WTC11 (cell line): ENCODE data around the gene MICAL1. TPM values are rescaled to one million over a fixed set of nuclear protein-coding genes. Genes with fewer than 3 reads are reported as not detected.

ENCODE experiments used
- ATAC-seq: fragments of 200-7000 bp; cut with Tn5 transposase; 2 replicates; pipeline ENCODE4 v1.10.0; 2021; ENCODE audit warnings: mild to moderate bottlenecking, moderate library complexity
- CTCF ChIA-PET: fragments of 300-600 bp; sonication (Branson Sonifier 250); formaldehyde crosslinking; loops from one replicate; lab custom pipeline; 2021; ENCODE audit warnings: antibody characterized with exemption; lab: Charles Lee
- POLR2A ChIA-PET: fragments of 350-600 bp; sonication (Branson Sonifier 250); formaldehyde crosslinking; loops from one replicate; lab custom pipeline; 2021; ENCODE audit warnings: antibody characterized with exemption; lab: Charles Lee
- DNase-seq: peaks from one replicate; pipeline ENCODE4 v3.0.0; 2021; ENCODE audit warnings: low spot score
- H3K27ac Mint-ChIP-seq: 2 replicates; pipeline ENCODE4 v1.8.0; 2021; ENCODE audit warnings: mixed read lengths
- H3K27me3 Mint-ChIP-seq: 2 replicates; pipeline ENCODE4 v1.8.0; 2021; ENCODE audit warnings: low read depth, mild to moderate bottlenecking, moderate library complexity, mixed read lengths
- H3K36me3 Mint-ChIP-seq: 2 replicates; pipeline ENCODE4 v1.8.0; 2021; ENCODE audit warnings: mixed read lengths
- H3K4me1 Mint-ChIP-seq: 2 replicates; pipeline ENCODE4 v1.8.0; 2022; ENCODE audit warnings: mixed read lengths
- H3K4me3 Mint-ChIP-seq: 2 replicates; pipeline ENCODE4 v1.8.0; 2021; ENCODE audit warnings: mild to moderate bottlenecking, moderate library complexity, mixed read lengths
- H3K9me3 Mint-ChIP-seq: 2 replicates; pipeline ENCODE4 v1.8.0; 2021; ENCODE audit warnings: mixed read lengths
- FOXK1 ChIP-seq: sonication (generic); formaldehyde crosslinking; IDR thresholded peaks from 2 replicates; pipeline ENCODE4 v1.8.0; 2022; ENCODE audit warnings: mild to moderate bottlenecking, moderate library complexity, missing genetic modification reagents
- FOXP1 ChIP-seq: sonication (generic); formaldehyde crosslinking; IDR thresholded peaks from 2 replicates; pipeline ENCODE4 v1.8.0; 2022; ENCODE audit warnings: missing genetic modification reagents, mild to moderate bottlenecking, moderate library complexity, borderline replicate concordance
- GABPB1 ChIP-seq: sonication (generic); formaldehyde crosslinking; IDR thresholded peaks from 2 replicates; pipeline ENCODE4 v1.8.1; 2023; ENCODE audit warnings: mild to moderate bottlenecking, missing genetic modification reagents
- JUN ChIP-seq: sonication (generic); formaldehyde crosslinking; IDR thresholded peaks from 2 replicates; pipeline ENCODE4 v1.8.0; 2023; ENCODE audit warnings: mild to moderate bottlenecking, missing genetic modification reagents
- MYBL2 ChIP-seq: sonication (generic); formaldehyde crosslinking; IDR thresholded peaks from 2 replicates; pipeline ENCODE4 v1.8.1; 2023; ENCODE audit warnings: mild to moderate bottlenecking, moderate library complexity, missing genetic modification reagents
- NFYB ChIP-seq: sonication (generic); formaldehyde crosslinking; conservative IDR thresholded peaks from 2 replicates; pipeline ENCODE4 v1.8.0; 2022; ENCODE audit warnings: low read depth, missing genetic modification reagents
- SP1 ChIP-seq: sonication (generic); formaldehyde crosslinking; conservative IDR thresholded peaks from 2 replicates; pipeline ENCODE4 v1.8.1; 2022; ENCODE audit warnings: missing genetic modification reagents
- ZNF219 ChIP-seq: sonication (generic); formaldehyde crosslinking; IDR thresholded peaks from 2 replicates; pipeline ENCODE4 v1.8.0; 2023; ENCODE audit warnings: missing genetic modification reagents, mild to moderate bottlenecking, borderline replicate concordance
- ZNF263 ChIP-seq: sonication (generic); formaldehyde crosslinking; IDR thresholded peaks from 2 replicates; pipeline ENCODE4 v1.8.1; 2022; ENCODE audit warnings: low read depth, mild to moderate bottlenecking, moderate library complexity, missing genetic modification reagents
- ZNF317 ChIP-seq: sonication (generic); formaldehyde crosslinking; IDR thresholded peaks from 2 replicates; pipeline ENCODE4 v1.8.1; 2023; ENCODE audit warnings: low read depth, mild to moderate bottlenecking, moderate library complexity, missing genetic modification reagents, borderline replicate concordance
- ZNF423 ChIP-seq: fragments of 250-450 bp; sonication (Bioruptor Pico); IDR thresholded peaks from 2 replicates; pipeline ENCODE4 v2.1.2; 2022; ENCODE audit warnings: mild to moderate bottlenecking, moderate library complexity
- total RNA-seq: library from RNA; stranded (reverse); gene quantifications from 3 replicates; pipeline ENCODE4 v1.2.3, GENCODE V29; 2021
- TF ChIP-seq, protein P1 (sequence below): sonication (generic); formaldehyde crosslinking; IDR thresholded peaks from 2 replicates; pipeline ENCODE4 v1.8.0; 2023; ENCODE audit warnings: missing genetic modification reagents, mild to moderate bottlenecking, borderline replicate concordance
- TF ChIP-seq, protein P2 (sequence below): sonication (generic); formaldehyde crosslinking; IDR thresholded peaks from 2 replicates; pipeline ENCODE4 v1.8.1; 2022; ENCODE audit warnings: mild to moderate bottlenecking, moderate library complexity, missing genetic modification reagents
- TF ChIP-seq, protein P3 (sequence below): sonication (generic); formaldehyde crosslinking; conservative IDR thresholded peaks from 2 replicates; pipeline ENCODE4 v1.8.1; 2023; ENCODE audit warnings: mild to moderate bottlenecking, low read depth, missing genetic modification reagents, moderate library complexity
- TF ChIP-seq, protein P4 (sequence below): sonication (generic); formaldehyde crosslinking; IDR thresholded peaks from 2 replicates; pipeline ENCODE4 v1.8.1; 2023; ENCODE audit warnings: mild to moderate bottlenecking, moderate library complexity, missing genetic modification reagents
- TF ChIP-seq, protein P5 (sequence below): fragments of 200-600 bp; IDR thresholded peaks from 2 replicates; pipeline ENCODE4 v1.8.0; 2022; ENCODE audit warnings: antibody characterized with exemption
- TF ChIP-seq, protein P6 (sequence below): sonication (generic); formaldehyde crosslinking; IDR thresholded peaks from 2 replicates; pipeline ENCODE4 v1.8.0; 2022; ENCODE audit warnings: mild to moderate bottlenecking, missing genetic modification reagents

The MICAL1 gene
- total RNA-seq, 1 experiment from 2014 or later: 57.4 TPM

DNA sequence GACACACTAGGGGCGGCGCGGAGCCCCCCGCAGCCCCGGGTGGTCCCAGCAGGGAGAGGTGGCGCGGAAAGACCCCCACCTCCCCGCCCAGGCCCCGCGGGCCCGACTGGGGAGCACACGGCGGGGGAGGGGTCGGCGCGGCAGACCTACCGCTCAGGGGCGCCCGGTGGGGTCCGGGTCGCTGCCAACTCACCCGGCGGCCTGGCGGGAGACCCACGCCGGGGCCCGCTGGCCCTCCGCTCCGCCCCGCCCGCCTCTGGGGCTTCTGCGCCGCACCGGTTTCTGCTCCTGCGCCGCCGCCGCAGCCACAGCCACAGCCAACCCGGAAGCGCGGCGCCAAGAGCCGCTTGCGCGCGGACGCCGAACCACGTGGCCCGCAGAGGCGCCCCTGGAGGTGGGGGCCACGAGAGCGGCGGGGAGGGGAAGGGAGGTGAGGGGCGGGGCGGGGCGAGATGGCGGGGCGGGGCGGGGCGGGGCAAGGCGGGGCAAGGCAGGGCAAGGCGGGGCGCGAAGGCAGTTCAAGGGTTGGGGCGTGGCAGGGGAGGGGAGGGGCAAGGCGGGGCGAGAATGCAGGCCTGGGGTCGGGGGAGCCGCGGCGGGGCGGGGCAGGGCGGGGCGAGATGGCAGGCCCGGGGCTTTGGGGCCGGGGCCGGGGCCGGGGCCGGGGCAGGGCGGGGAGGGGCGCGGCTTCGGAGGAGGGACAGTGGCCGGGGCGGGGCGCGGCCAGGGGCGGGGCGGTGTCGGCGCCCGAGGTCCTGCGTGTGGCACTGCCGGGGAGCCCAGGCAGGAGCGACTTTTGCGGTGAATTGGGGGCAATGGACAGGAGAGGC lies 27.5 kb upstream of the MICAL1 start, which contains the start of gene ZBTB24 (continued):
- TF ChIP-seq GABPB1 (CRISPR knock-in tag) (peak; percentile 50; the same call in 1 of the 2 replicates), FOXK1 (CRISPR knock-in tag) (peak; percentile 72), ZNF423 (CRISPR knock-in tag) (peak; percentile 49), NFYB (CRISPR knock-in tag) (0 out of 2 replicates have a peak, but pooled peaks have one; percentile 37), JUN (CRISPR knock-in tag) (no peak), SP1 (CRISPR knock-in tag) (peak; percentile 76), FOXP1 (CRISPR knock-in tag) (0 out of 2 replicates have a peak, but pooled peaks have one; percentile 50)
- TF ChIP-seq, protein P1, sequence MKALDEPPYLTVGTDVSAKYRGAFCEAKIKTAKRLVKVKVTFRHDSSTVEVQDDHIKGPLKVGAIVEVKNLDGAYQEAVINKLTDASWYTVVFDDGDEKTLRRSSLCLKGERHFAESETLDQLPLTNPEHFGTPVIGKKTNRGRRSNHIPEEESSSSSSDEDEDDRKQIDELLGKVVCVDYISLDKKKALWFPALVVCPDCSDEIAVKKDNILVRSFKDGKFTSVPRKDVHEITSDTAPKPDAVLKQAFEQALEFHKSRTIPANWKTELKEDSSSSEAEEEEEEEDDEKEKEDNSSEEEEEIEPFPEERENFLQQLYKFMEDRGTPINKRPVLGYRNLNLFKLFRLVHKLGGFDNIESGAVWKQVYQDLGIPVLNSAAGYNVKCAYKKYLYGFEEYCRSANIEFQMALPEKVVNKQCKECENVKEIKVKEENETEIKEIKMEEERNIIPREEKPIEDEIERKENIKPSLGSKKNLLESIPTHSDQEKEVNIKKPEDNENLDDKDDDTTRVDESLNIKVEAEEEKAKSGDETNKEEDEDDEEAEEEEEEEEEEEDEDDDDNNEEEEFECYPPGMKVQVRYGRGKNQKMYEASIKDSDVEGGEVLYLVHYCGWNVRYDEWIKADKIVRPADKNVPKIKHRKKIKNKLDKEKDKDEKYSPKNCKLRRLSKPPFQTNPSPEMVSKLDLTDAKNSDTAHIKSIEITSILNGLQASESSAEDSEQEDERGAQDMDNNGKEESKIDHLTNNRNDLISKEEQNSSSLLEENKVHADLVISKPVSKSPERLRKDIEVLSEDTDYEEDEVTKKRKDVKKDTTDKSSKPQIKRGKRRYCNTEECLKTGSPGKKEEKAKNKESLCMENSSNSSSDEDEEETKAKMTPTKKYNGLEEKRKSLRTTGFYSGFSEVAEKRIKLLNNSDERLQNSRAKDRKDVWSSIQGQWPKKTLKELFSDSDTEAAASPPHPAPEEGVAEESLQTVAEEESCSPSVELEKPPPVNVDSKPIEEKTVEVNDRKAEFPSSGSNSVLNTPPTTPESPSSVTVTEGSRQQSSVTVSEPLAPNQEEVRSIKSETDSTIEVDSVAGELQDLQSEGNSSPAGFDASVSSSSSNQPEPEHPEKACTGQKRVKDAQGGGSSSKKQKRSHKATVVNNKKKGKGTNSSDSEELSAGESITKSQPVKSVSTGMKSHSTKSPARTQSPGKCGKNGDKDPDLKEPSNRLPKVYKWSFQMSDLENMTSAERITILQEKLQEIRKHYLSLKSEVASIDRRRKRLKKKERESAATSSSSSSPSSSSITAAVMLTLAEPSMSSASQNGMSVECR (CRISPR knock-in tag): no peak
- TF ChIP-seq, protein P2, sequence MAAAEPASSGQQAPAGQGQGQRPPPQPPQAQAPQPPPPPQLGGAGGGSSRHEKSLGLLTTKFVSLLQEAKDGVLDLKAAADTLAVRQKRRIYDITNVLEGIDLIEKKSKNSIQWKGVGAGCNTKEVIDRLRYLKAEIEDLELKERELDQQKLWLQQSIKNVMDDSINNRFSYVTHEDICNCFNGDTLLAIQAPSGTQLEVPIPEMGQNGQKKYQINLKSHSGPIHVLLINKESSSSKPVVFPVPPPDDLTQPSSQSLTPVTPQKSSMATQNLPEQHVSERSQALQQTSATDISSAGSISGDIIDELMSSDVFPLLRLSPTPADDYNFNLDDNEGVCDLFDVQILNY (CRISPR knock-in tag): peak; percentile 87; the same call in 1 of the 2 replicates
- TF ChIP-seq, protein P3, sequence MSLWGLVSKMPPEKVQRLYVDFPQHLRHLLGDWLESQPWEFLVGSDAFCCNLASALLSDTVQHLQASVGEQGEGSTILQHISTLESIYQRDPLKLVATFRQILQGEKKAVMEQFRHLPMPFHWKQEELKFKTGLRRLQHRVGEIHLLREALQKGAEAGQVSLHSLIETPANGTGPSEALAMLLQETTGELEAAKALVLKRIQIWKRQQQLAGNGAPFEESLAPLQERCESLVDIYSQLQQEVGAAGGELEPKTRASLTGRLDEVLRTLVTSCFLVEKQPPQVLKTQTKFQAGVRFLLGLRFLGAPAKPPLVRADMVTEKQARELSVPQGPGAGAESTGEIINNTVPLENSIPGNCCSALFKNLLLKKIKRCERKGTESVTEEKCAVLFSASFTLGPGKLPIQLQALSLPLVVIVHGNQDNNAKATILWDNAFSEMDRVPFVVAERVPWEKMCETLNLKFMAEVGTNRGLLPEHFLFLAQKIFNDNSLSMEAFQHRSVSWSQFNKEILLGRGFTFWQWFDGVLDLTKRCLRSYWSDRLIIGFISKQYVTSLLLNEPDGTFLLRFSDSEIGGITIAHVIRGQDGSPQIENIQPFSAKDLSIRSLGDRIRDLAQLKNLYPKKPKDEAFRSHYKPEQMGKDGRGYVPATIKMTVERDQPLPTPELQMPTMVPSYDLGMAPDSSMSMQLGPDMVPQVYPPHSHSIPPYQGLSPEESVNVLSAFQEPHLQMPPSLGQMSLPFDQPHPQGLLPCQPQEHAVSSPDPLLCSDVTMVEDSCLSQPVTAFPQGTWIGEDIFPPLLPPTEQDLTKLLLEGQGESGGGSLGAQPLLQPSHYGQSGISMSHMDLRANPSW: 0 out of 2 replicates have a peak, but pooled peaks have one; percentile 29
- TF ChIP-seq, protein P4, sequence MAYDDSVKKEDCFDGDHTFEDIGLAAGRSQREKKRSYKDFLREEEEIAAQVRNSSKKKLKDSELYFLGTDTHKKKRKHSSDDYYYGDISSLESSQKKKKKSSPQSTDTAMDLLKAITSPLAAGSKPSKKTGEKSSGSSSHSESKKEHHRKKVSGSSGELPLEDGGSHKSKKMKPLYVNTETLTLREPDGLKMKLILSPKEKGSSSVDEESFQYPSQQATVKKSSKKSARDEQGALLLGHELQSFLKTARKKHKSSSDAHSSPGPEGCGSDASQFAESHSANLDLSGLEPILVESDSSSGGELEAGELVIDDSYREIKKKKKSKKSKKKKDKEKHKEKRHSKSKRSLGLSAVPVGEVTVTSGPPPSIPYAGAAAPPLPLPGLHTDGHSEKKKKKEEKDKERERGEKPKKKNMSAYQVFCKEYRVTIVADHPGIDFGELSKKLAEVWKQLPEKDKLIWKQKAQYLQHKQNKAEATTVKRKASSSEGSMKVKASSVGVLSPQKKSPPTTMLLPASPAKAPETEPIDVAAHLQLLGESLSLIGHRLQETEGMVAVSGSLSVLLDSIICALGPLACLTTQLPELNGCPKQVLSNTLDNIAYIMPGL (CRISPR knock-in tag): 0 out of 2 replicates have a peak, but pooled peaks have one; percentile 27

DNA sequence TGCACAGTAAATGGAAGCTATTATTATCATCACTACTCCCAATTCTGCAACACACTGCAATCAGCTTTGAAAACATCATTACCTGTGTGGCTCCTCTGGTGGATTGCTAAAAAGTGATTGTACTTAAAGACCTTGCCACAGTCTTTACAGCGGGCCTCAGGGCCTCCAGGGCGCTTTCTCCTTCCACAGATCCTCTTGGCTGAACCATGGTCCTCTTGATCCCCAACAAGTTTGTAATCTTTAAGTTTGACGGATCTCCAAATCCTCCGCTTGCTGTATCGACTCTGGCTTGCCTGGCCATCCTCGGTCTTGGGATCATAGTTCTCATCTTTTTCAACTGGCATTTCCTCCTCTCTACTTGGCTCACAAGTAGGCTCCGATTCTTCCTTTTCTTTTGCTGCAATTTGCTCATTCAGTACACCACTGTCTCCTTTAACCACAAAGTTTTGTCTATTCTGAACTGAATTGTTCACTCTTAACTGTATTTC lies 25.5 kb upstream of the MICAL1 start:
- CTCF ChIA-PET: interaction anchor here (1.0 to 1.2 kb wide), 2 partner anchors 11 to 35 kb away, joined by 3 to 5 read pairs; no protein-coding TSS in a partner anchor
- POLR2A ChIA-PET: no interaction called here
- ATAC-seq (no peak), DNase-seq (no peak)
- Mint-ChIP-seq H3K4me1 (peaks cover 58% of the 10 kb centered on the region), H3K9me3 (no peaks in the 10 kb centered on the region), H3K4me3 (peak overlapping the region; percentile 96), H3K36me3 (peaks cover 46% of the 10 kb centered on the region), H3K27me3 (no peaks in the 10 kb centered on the region; the same call in 1 of the 2 replicates), H3K27ac (no peak overlapping the region)
- TF ChIP-seq ZNF219 (CRISPR knock-in tag) (no peak), MYBL2 (CRISPR knock-in tag) (no peak), NFYB (CRISPR knock-in tag) (no peak), ZNF263 (CRISPR knock-in tag) (no peak), ZNF317 (CRISPR knock-in tag) (no peak)
- TF ChIP-seq, protein P2 (CRISPR knock-in tag): no peak
- TF ChIP-seq, protein P5, sequence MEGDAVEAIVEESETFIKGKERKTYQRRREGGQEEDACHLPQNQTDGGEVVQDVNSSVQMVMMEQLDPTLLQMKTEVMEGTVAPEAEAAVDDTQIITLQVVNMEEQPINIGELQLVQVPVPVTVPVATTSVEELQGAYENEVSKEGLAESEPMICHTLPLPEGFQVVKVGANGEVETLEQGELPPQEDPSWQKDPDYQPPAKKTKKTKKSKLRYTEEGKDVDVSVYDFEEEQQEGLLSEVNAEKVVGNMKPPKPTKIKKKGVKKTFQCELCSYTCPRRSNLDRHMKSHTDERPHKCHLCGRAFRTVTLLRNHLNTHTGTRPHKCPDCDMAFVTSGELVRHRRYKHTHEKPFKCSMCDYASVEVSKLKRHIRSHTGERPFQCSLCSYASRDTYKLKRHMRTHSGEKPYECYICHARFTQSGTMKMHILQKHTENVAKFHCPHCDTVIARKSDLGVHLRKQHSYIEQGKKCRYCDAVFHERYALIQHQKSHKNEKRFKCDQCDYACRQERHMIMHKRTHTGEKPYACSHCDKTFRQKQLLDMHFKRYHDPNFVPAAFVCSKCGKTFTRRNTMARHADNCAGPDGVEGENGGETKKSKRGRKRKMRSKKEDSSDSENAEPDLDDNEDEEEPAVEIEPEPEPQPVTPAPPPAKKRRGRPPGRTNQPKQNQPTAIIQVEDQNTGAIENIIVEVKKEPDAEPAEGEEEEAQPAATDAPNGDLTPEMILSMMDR: no peak
- TF ChIP-seq, protein P6, sequence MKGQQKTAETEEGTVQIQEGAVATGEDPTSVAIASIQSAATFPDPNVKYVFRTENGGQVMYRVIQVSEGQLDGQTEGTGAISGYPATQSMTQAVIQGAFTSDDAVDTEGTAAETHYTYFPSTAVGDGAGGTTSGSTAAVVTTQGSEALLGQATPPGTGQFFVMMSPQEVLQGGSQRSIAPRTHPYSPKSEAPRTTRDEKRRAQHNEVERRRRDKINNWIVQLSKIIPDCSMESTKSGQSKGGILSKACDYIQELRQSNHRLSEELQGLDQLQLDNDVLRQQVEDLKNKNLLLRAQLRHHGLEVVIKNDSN (CRISPR knock-in tag): no peak
